RKO (cell line): ENCODE measurements around the gene CA4.
"Not testable (repeated sequence)": the region's sequence is repeated elsewhere in the genome, so short reads cannot be mapped to it uniquely, and the experiment has no call there.

Experiments used
- DNase-seq: peaks from one replicate; pipeline ENCODE4 v3.0.0-alpha.2; 2016; ENCODE audit warnings: low spot score

The CA4 gene

DNA sequence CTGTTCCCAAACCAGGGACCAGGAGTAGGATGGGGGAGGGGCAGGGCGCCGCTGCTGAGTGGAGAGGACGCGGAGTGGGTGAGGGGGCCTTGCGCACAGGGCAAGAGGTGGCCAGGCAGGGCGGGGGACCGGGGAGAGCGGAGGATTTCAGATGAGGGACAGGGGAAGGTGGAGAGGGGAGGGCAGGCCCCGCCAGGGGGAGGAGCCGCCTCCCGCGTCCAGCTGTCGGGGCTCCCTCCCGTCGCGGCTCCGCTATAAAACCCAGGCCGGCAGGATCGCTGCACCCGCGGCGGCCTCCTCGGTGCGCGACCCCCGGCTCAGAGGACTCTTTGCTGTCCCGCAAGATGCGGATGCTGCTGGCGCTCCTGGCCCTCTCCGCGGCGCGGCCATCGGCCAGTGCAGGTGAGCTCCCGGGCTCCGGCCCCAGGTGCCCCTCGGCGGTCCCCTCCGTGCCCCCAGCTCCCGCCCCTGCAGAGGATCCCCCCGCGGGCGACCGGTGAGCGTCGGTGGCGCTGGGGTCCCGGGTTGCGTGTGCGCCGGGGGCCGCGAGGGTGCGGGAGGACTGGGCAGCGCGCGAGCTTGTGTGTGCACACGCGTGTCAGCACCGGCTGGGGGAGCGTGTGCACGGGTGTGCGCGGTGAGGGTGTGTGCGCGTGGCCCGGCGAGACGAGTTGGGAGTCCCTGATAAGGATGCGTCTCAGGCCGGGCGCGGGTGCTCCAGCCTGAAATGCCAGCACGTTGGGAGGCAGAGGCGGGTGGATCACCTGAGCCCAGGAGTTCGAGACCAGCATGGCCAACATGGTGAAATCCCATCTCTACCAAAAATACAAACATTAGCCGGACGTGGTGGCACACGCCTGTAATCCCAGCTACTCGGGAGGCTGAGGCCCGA lies at the start of gene CA4:
TSS of gene CA4 (plus strand) at position 283 of the 892 bp plus-strand sequence. CDS start at position 345, 62 bp downstream.
- no peak for DNase-seq

DNA sequence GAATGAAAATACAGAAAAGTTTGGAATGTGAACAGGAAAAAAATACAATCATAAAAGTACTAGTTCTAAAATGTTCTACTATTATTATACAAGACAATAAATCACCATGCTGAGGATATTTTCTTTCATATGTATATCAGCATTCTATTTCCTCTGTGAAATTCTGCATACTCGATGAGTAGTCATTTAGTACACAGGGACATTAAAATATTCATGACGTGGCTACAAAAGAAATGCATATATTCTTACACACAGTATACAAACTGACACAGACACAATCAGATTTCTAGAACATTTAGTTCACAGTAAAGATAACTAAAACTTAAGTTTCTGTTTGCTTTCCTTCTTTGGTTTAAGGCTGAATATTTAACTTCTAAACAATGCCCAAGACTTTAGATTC lies 49.2 kb upstream of the CA4 start:
- not testable (repeated sequence) for DNase-seq

GRCh38 chr17:60102015-60102631 lies 47.6 kb upstream of the CA4 start:
- DNase-seq = not testable (repeated sequence)

- peak; percentile 36 for DNase-seq
These were observed 47.1 kb upstream of the CA4 start for GRCh38 chr17:60102632-60103096.

DNA sequence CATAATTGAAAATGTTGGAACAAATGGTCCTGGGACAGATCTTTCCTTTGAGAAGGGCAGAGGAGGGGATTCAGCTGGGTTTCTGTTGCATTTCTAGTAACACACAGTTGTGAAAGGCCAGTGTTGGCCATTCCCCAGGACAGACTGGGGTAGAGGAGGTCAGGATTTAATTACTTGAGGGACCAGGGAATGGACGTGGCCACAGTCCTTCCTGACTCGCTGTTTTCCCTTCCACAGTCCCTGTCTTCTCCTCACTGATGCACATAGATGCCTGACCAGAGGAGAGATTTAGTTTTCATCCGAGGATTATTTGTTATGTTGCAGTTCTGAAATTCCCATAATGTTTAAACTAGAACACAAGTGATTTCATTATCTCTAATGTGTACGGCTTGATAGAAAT lies 45.8 kb upstream of the CA4 start:
- DNase-seq = no peak

- no peak for DNase-seq
These were observed 43.3 kb upstream of the CA4 start for GRCh38 chr17:60106340-60107059.

- no peak for DNase-seq
These were observed 42.1 kb upstream of the CA4 start for GRCh38 chr17:60107526-60108257.

DNA sequence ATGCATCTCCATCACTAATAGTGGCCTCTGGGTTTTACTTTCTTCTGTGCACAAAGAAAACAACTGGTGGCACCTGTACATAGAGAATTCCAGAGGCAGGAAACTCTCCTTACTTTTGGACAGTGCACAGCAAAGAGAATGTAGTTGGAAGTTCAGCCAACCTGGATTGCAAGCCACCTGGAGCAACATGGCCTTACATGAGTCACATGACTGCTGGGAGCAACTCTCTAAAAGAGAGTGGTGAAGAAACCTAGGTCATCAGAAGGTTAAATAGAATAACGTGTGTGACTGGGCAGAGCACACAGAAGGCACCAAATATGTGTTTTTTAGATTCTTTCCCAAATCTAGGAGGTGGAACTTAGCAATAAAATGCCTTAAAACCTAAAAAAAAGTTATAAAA lies 41.5 kb upstream of the CA4 start:
- not testable (repeated sequence) for DNase-seq

- DNase-seq = no peak
These were observed 41.1 kb upstream of the CA4 start for GRCh38 chr17:60108712-60109111.

- no peak for DNase-seq
These were observed 40.6 kb upstream of the CA4 start for GRCh38 chr17:60109161-60109560.

DNA sequence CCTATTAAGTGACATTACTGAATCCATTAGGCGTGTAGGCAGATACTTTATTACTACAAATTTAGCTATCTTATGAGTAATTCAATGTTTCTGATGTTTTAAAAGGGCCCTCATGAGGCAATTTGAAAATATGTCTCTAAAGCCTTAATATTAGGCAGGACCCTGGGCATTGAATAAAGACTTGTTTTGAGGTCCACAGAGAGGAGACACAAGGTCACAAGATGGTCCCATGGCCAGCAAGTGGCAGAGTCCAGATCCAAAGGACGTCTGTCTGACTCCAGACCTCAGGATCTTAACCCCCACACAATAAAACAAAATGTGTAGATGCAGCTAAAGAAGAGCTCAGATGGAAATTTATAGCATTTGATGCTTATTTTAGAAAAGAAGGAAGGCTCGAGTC lies 39.2 kb upstream of the CA4 start:
- DNase-seq = no peak

- DNase-seq = not testable (repeated sequence)
These were observed 38.1 kb upstream of the CA4 start for GRCh38 chr17:60111661-60112060.

GRCh38 chr17:60115364-60115763 lies 34.4 kb upstream of the CA4 start:
- not testable (repeated sequence) for DNase-seq

DNA sequence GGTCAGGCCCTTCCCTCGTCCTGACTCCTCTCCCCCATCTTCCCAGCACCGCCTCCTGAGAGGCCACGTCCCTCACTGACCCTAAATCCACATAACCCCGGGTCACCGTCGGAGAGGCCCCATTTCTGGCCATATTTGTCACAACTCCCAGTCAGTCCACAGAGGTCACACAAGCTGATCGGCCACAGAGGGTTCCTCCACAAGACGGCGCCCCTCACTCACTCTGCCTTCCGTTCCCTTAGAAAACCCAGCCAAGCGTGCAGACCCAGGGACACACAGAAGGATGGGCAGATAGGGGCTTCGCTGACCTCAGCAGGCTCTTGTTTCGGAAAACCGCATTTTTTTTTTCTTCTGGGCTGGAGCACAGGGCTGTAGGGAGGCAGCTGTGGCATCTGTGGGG lies 33.6 kb upstream of the CA4 start:
- DNase-seq = not testable (repeated sequence)

DNA sequence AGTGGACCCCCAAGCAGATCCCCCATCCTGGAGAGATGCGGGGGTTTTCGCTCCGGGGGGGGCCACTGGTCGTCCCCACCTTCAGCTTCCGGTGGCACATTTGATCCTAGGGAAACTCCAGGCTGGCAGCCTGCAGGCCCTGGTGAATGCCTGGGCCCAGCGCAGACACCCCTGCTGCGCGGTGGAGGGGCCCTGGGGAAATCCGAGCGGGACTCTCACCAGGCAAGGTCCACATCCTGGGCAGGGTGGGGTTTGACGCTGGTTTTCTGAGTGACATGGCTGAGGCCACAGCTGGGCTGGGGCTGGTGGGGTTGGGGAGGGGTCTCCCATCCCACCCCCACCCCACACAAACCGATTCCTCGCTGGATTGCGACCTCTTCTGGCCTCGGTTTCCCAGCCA lies 30.6 kb upstream of the CA4 start:
- not testable (repeated sequence) for DNase-seq

DNA sequence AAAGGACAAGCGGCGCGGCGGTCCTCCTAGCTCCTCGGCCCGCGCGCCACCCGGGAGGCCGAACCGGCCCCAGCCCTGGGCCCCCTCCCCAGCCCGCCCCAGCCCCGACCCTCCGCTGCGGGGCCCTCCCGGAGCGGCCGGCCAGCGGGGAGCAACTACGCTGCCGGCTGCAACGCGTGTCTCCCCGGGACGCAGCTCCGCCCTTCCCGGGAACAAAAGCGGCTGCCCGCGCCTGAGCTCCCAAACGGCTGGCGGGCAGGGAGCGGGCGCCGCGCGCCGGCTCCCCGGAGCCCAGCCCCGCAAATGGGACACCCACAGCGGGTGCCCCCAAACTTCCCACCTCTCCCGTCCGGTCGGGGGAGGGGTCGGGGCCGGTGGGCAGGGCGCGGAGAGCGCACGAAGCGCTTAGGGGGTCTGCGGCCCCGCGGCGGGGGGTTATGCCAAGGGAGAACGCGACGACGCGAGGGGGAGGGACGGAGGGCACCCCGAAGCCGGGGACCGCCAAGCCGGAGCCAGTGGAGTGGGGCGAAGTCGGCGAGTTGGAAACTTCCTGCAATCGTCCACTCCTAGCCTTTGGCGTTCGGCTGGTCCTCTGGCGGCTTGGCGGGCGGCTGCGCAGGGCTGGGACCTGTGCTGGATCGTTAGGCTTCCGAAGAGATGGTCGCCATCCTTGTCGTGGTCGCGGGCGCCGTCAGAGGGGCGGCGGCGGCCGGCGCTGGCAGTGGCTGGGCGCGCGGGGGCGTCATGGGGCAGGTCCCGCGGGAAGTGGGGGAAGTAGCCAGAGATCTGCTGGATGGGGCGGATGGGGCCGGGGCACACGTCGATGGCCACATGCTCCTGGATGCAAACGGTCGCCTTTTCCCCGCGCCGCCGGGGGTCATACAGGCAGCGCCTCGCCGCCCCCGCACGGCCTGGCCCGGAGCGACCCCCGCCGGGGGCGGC lies 29.7 kb upstream of the CA4 start:
- not testable (repeated sequence) for DNase-seq

- DNase-seq = no peak
These were observed 22.4 kb upstream of the CA4 start for GRCh38 chr17:60127068-60128064.

DNA sequence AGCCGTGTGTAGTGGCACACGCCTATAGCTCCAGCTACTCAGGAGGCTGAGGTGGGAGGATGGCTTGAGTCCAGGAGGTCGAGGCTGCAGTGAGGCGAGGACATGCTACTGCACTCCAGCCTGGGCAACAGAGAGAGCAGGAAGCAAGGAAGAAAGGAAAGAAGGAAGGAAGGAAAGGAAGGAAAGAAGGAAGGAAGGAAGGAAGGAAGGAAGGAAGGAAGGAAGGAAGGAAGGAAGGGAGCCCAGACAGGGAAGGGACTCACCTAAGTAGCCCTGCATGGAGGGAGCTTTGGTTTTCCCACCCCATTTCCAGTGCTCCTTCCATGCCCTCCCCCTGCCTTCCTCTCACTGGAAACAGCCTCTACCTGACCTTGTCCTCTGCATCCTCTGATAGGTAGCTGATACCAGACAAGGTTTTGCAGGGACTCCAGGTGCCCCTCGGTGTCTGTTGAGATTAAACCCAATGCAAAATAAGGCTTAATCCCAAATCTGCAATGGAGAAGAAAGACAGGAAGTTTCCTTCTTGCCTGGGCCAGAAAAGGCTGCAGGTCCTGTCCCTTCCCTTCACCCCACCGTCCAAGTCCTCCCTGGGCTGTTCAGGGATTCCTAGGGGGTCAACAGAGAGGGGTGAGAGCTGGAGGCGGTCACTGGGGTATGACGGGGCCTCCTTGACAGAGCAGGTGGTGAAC lies 21.5 kb upstream of the CA4 start:
- no peak for DNase-seq

GRCh38 chr17:60129164-60129563 lies 20.6 kb upstream of the CA4 start:
- no peak for DNase-seq
